Measurements from ENCODE around the gene CAMTA1.

CAMTA1 gene

DNA sequence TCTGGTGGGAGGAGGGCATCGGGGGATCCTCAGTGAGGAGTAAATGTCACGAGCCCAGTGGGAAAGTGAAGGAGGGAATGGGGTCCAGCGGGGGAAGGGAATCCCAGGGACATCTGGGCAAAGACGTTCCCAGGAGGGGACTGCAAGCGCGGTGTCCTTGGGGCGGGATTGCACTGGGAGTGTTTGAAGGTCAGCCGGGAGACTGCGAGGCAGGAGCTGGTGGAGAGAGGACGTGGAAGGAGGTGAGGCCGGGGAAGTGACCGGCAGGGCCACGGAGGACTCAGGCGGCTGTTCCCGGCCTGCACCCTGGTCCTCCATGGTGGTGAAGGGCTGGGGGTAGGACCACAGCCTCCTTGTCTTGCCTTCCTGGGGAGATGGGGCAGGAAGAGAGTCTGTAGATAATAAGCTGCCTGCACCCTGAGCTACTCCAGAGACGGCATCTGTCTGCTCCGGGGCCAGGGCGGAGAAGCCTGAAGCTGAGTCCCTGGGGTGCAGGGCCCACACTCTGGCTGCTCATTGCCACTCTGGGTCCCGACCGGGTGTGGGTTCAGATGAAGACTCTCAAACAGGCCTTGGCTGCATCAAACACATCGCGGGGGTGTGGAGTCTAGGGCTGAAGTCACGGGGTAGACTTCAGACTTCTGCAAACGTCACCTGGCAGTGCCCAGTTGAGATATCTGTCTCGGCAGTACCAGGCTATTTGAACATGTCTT is 264.8 kb downstream of the CAMTA1 start:
- Histone ChIP-seq H3K27ac (ENCODE audit: low read depth, low read length, severe bottlenecking) (no peak overlapping the region), H3K9me3 (ENCODE audit: control insufficient read depth, low read length) (no peaks in the 10 kb centered on the region), H3K36me3 (ENCODE audit: control insufficient read depth, insufficient read depth, low read length) (no peaks in the 10 kb centered on the region), H3K4me1 (ENCODE audit: control insufficient read depth, insufficient read depth, low read length, poor library complexity, severe bottlenecking) (peaks cover 7% of the 10 kb centered on the region), H3K4me3 (ENCODE audit: extremely low read depth, insufficient read depth, low read length, poor library complexity, severe bottlenecking) (no peak overlapping the region)
- WGBS, 2 experiments (ENCODE audit: insufficient coverage in 2 of 2): 84 to 86% methylated on average over 15 to 25 of the region's 25 CpGs

GRCh38 chr1:7050751-7051665 is 265.8 kb downstream of the CAMTA1 start:
- WGBS, 2 experiments (ENCODE audit: insufficient coverage in 2 of 2): 87 to 89% methylated on average over 25 to 32 of the region's 32 CpGs
- Histone ChIP-seq H3K9me3 (ENCODE audit: control insufficient read depth, low read length) (no peaks in the 10 kb centered on the region), H3K4me1 (ENCODE audit: control insufficient read depth, insufficient read depth, low read length, poor library complexity, severe bottlenecking) (peaks cover 7% of the 10 kb centered on the region), H3K27ac (ENCODE audit: low read depth, low read length, severe bottlenecking) (no peak overlapping the region), H3K36me3 (ENCODE audit: control insufficient read depth, insufficient read depth, low read length) (no peaks in the 10 kb centered on the region), H3K4me3 (ENCODE audit: extremely low read depth, insufficient read depth, low read length, poor library complexity, severe bottlenecking) (no peak overlapping the region)

- Histone ChIP-seq H3K4me3 (ENCODE audit: extremely low read depth, insufficient read depth, low read length, poor library complexity, severe bottlenecking) (no peak overlapping the region), H3K27ac (ENCODE audit: low read depth, low read length, severe bottlenecking) (no peak overlapping the region), H3K9me3 (ENCODE audit: control insufficient read depth, low read length) (no peaks in the 10 kb centered on the region), H3K4me1 (ENCODE audit: control insufficient read depth, insufficient read depth, low read length, poor library complexity, severe bottlenecking) (peaks cover 2% of the 10 kb centered on the region), H3K36me3 (ENCODE audit: control insufficient read depth, insufficient read depth, low read length) (no peaks in the 10 kb centered on the region)
- WGBS, 2 experiments (ENCODE audit: insufficient coverage in 2 of 2): 87 to 88% methylated on average over 12 to 13 of the region's 13 CpGs
These were observed 267.4 kb downstream of the CAMTA1 start for GRCh38 chr1:7052701-7053100.

DNA sequence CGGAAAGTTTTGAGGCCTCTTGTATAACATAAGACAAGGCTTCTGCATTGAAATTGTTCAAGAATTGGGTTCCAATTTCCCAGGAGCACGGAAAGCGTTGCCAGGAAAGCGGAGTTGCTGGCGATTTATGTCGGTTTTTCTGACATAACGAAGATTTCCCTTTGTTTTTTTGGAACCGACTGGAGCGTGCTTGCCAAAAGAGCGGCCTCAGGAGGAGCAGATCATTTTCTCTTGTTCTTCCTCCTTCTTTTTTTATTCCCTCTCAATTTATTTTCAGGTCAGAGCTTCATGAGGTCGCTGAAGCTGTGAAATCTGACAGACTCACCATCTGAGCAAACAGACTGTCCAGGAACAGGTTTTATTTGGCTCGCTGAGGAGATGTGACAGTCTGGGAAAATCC is 275.5 kb downstream of the CAMTA1 start:
- Histone ChIP-seq H3K4me1 (ENCODE audit: control insufficient read depth, insufficient read depth, low read length, poor library complexity, severe bottlenecking) (no peaks in the 10 kb centered on the region), H3K36me3 (ENCODE audit: control insufficient read depth, insufficient read depth, low read length) (no peaks in the 10 kb centered on the region), H3K4me3 (ENCODE audit: extremely low read depth, insufficient read depth, low read length, poor library complexity, severe bottlenecking) (no peak overlapping the region), H3K27ac (ENCODE audit: low read depth, low read length, severe bottlenecking) (no peak overlapping the region), H3K9me3 (ENCODE audit: control insufficient read depth, low read length) (peaks cover 2% of the 10 kb centered on the region)
- WGBS, 2 experiments (ENCODE audit: insufficient coverage in 2 of 2): 91 to 93% methylated on average over 12 of the region's 12 CpGs

DNA sequence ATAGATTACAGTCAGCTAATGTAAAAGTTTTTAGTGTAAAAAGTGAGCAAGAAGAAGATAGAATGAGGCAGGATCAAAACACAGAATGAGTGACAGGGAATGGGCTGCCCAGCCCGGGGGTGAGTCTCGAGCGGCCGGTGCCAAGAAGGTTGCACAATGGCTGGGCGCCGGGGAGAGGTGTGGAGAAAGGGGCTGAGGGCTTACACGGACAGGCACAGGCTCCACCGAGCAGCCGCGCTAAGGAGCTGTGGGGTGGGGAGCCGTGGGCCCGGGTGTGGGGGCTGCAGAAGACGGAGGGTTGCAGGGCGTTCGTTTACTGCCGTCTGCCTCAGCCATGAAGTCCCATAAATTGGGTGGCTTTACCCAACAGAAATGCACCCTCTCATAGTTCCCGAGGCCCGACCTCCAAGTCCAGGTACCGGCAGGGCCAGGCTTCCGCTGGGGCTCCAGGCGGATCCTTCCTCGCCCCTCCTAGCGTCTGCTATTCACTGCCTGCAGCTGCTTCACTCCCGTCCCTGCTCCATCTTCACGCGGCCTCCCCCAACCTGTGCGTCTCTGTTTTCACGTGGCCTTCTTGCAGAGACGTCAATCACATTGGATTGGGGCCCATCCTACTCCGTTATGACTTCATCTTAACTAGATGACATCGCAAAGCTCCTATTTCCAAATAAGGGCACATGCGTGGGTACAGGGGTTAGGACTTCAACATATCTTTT is 277.2 kb downstream of the CAMTA1 start:
- Histone ChIP-seq H3K27ac (ENCODE audit: low read depth, low read length, severe bottlenecking) (no peak overlapping the region), H3K9me3 (ENCODE audit: control insufficient read depth, low read length) (peaks cover 2% of the 10 kb centered on the region), H3K4me3 (ENCODE audit: extremely low read depth, insufficient read depth, low read length, poor library complexity, severe bottlenecking) (no peak overlapping the region), H3K36me3 (ENCODE audit: control insufficient read depth, insufficient read depth, low read length) (no peaks in the 10 kb centered on the region), H3K4me1 (ENCODE audit: control insufficient read depth, insufficient read depth, low read length, poor library complexity, severe bottlenecking) (no peaks in the 10 kb centered on the region)
- 88 to 95% methylated on average over 29 to 32 of the region's 32 CpGs for WGBS, 2 experiments (ENCODE audit: insufficient coverage in 2 of 2)

- Histone ChIP-seq H3K4me1 (ENCODE audit: control insufficient read depth, insufficient read depth, low read length, poor library complexity, severe bottlenecking) (no peaks in the 10 kb centered on the region), H3K4me3 (ENCODE audit: extremely low read depth, insufficient read depth, low read length, poor library complexity, severe bottlenecking) (no peak overlapping the region), H3K9me3 (ENCODE audit: control insufficient read depth, low read length) (peaks cover 2% of the 10 kb centered on the region), H3K27ac (ENCODE audit: low read depth, low read length, severe bottlenecking) (no peak overlapping the region), H3K36me3 (ENCODE audit: control insufficient read depth, insufficient read depth, low read length) (no peaks in the 10 kb centered on the region)
- WGBS, 2 experiments (ENCODE audit: insufficient coverage in 2 of 2): 89 to 90% methylated on average over 1 of the region's 1 CpG
These were observed 278.7 kb downstream of the CAMTA1 start for GRCh38 chr1:7063981-7064380.

- no peaks in the 10 kb centered on the region for H3K36me3 ChIP-seq (ENCODE audit: control insufficient read depth, insufficient read depth, low read length)
- H3K27ac ChIP-seq (ENCODE audit: low read depth, low read length, severe bottlenecking): no peak overlapping the region
- WGBS, 2 experiments (ENCODE audit: insufficient coverage in 2 of 2): 87 to 95% methylated on average over 3 to 4 of the region's 5 CpGs
- H3K4me3 ChIP-seq (ENCODE audit: extremely low read depth, insufficient read depth, low read length, poor library complexity, severe bottlenecking): no peak overlapping the region
- H3K9me3 ChIP-seq (ENCODE audit: control insufficient read depth, low read length): no peaks in the 10 kb centered on the region
- H3K4me1 ChIP-seq (ENCODE audit: control insufficient read depth, insufficient read depth, low read length, poor library complexity, severe bottlenecking): no peaks in the 10 kb centered on the region
These were observed 283.3 kb downstream of the CAMTA1 start for GRCh38 chr1:7068552-7068951.

GRCh38 chr1:7069931-7070330 is 284.7 kb downstream of the CAMTA1 start:
- H3K9me3 ChIP-seq (ENCODE audit: control insufficient read depth, low read length): no peaks in the 10 kb centered on the region
- H3K4me1 ChIP-seq (ENCODE audit: control insufficient read depth, insufficient read depth, low read length, poor library complexity, severe bottlenecking): no peaks in the 10 kb centered on the region
- H3K4me3 ChIP-seq (ENCODE audit: extremely low read depth, insufficient read depth, low read length, poor library complexity, severe bottlenecking): peak overlapping the region; percentile 16
- WGBS, 2 experiments (ENCODE audit: insufficient coverage in 2 of 2): 13 to 17% methylated on average over 19 to 20 of the region's 23 CpGs
- H3K27ac ChIP-seq (ENCODE audit: low read depth, low read length, severe bottlenecking): no peak overlapping the region
- H3K36me3 ChIP-seq (ENCODE audit: control insufficient read depth, insufficient read depth, low read length): no peaks in the 10 kb centered on the region

- Histone ChIP-seq H3K36me3 (ENCODE audit: control insufficient read depth, insufficient read depth, low read length) (no peaks in the 10 kb centered on the region), H3K4me1 (ENCODE audit: control insufficient read depth, insufficient read depth, low read length, poor library complexity, severe bottlenecking) (no peaks in the 10 kb centered on the region), H3K4me3 (ENCODE audit: extremely low read depth, insufficient read depth, low read length, poor library complexity, severe bottlenecking) (peak overlapping the region; percentile 16), H3K9me3 (ENCODE audit: control insufficient read depth, low read length) (no peaks in the 10 kb centered on the region), H3K27ac (ENCODE audit: low read depth, low read length, severe bottlenecking) (no peak overlapping the region)
- 3 to 11% methylated on average over 7 to 13 of the region's 13 CpGs for WGBS, 2 experiments (ENCODE audit: insufficient coverage in 2 of 2)
These were observed 285.3 kb downstream of the CAMTA1 start for GRCh38 chr1:7070389-7071029.

- 51 to 68% methylated on average over 2 to 4 of the region's 5 CpGs for WGBS, 2 experiments (ENCODE audit: insufficient coverage in 2 of 2)
- H3K4me3 ChIP-seq (ENCODE audit: extremely low read depth, insufficient read depth, low read length, poor library complexity, severe bottlenecking): no peak overlapping the region
- H3K9me3 ChIP-seq (ENCODE audit: control insufficient read depth, low read length): peaks cover 10% of the 10 kb centered on the region
- no peak overlapping the region for H3K27ac ChIP-seq (ENCODE audit: low read depth, low read length, severe bottlenecking)
- no peaks in the 10 kb centered on the region for H3K36me3 ChIP-seq (ENCODE audit: control insufficient read depth, insufficient read depth, low read length)
- no peaks in the 10 kb centered on the region for H3K4me1 ChIP-seq (ENCODE audit: control insufficient read depth, insufficient read depth, low read length, poor library complexity, severe bottlenecking)
These were observed 290.9 kb downstream of the CAMTA1 start for GRCh38 chr1:7076117-7076516.
